NK-92 treated with Interleukin-12 subunit alpha and Interleukin-12 subunit beta, amount 100 ng/mL, for 24 hours (cell line): ENCODE results near the gene PTPRO.

ENCODE experiments used
- DNase-seq: peaks from one replicate; lab custom pipeline; 2025; lab: John Stamatoyannopoulos, UW

The PTPRO gene

DNA sequence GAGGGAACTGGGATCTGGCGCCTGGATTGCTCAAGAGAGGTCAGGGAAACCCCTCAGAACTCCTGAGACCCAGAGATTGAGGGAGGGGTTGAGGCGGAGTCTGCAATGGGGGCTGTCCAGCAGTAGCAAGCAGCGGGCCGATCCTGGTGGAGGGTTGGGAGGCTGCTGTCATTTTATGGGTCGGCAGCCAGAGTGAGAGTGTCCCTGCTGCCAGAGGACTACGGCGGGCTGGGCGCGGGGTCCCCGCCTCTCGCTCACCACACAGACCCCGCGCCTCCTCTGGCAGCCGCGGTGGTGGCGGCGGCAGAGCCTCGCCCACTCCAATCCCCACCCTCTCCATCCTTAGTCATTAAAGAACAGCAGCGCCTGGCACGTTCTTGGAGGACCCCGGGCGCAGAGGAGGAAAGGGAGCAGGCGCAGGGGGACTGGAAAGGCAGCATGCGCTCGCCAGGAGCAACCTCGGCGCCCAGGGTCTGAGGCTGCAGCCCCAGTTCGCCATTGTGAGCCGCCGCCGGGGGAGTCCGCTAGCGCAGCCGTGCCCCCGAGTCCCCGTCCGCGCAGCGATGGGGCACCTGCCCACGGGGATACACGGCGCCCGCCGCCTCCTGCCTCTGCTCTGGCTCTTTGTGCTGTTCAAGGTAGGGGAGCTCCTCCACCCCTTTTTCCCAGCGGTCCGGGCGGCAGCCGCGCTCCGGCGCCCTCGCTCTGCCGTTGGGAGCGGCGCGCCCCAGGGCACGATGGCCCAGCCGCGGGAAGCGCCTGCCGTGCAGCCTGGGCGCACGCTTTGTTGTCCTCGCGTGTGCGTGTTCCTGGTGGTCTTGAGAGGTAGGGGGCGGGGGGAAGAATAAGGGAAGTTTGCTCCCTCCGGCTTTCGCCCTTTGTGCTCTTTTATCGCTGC, at the start of gene PTPRO:
Gene PTPRO (plus strand): TSS at position 345 of the 898 bp plus-strand sequence.
- no peak for DNase-seq

DNA sequence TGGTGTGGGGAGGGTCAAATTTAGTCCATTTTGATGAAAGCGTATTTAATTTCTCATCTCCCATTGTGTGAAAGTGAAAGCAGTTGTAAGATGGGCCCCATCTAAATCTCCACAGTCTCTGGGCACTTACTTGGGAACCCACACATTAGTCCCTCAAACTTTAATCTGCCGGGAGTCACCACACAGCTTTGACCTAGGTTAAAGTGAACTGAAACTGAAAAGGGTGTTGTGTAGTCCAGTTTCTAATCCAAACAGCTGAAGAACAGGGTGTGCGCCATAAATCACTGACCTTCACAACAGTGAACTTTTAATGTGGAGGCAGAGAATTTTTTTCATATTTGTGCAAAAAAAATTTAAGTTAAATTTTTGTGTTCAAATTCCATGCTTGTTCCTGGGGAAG, 48.4 kb upstream of the PTPRO start:
- DNase-seq, result no peak

DNA sequence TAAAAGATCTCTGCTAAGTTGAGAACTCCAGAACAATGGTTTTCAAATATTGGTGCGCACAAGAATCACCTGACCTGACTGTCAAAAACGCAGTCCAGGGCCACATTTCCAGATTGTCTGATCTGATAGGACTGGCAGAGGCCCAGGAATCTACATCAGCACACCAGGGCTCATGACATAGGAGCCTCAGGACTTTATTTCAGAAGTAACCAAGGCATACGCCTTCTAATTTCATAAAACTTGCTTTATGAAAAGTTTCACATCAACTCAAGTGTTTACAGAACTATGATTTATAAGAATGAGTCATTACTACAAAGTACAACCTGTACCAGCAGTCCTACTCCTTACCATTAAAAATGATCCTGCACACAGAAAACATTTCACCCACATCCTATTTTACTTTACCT, 47.7 kb upstream of the PTPRO start:
- no peak for DNase-seq

DNA sequence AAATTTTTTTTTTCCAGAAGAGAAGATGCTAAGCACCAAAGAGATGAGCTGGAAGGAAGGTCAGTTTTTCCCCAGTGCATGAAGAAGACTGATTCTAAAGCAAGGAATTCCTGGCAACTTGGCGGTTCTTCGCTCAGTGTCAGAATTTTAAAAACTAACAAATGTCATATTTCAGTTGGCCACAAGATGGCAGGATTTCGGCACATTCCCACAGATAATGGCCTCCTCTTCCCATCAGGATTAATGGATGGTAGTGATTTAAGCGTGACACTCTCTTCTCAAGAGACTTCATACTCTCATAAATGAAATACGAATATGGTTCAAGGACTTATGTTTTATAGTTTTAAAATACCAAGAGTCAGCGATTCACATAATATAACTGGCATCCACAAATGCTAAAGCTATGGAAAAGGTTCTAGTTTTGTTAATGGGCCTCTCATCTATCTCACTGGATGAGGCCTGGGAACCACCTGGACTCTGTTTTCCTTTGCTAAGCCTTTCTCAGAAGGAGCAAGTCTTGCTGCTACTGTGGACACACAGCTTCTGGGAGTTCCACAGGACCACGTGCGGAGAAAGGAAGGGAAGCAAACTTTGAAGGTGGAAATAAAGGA, 46.1 kb upstream of the PTPRO start:
- DNase-seq, result no peak

DNA sequence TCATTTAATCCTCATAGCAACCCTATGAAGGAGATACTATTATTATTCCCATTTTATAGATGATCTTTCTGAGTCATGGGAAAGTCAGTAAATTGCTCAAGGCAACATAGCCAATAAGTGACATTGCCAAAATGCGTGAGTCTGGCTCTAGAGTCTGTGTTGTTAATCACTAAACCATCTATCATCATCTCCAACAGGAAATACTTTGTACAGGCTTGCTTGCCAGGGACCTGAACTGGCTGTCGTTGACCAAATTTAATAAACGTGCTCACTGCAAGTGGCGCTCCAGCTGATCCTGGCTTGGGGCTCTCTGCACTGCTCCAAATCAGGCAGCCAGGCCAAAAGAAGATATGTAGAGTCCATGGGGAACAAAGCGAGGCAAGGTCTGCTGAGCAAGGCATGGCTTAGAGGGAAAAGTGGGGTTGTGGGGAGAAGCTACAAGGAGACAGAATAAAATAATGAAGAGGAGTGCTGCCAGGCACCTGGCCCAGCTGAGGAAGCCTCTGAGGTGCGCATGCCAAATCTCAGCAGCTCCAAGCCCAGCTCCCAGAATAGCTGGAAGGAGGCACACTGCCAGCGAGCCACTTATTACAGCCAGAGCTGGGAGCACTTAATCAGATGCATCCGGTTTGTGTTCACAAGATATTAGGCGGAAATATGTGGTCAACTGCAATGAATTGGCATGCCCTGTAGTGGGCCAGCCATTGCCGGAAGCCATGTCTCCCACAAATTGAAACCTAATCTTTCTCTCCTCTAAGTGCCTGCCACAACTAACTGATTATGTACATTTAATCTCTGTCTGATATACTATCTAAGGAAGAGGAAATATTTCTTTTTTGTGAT, 43.3 kb upstream of the PTPRO start:
- no peak for DNase-seq

DNA sequence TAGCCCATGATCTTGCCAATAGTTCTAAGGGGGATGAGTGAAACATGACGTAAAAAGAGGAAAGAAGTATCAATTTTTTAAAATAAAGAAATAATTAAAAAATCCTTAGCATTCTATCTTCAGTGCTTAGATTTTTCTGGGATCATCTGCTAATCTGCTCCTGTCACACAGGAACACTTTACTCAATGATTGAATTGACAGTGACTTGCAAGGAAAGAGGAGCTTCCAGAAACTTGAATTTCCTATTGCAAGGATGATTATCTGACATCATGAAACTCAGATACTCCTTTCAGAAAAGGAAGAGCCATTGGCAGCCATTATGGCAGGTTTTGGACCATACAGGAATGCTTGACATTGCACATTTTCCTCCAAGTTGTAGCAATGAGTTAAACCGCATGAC, 41.4 kb upstream of the PTPRO start:
- no peak for DNase-seq

DNA sequence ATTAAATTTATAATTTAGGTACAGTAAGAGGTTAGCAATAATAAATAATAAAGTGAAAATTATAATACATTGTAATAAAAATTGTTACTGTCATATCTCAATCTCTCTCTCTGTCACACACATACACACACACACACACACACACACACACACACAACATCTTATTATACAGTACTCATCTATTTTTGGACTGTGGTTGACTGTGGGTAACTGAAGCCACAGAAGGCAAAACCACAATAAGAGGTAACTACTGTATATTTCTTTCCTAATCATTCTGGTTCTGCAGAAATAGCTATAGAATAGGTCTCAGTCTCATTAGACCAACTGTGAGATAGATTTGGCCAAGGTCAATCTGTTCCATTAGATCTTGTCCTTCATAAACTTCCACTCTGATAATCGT, 33.1 kb upstream of the PTPRO start:
- no peak for DNase-seq

DNA sequence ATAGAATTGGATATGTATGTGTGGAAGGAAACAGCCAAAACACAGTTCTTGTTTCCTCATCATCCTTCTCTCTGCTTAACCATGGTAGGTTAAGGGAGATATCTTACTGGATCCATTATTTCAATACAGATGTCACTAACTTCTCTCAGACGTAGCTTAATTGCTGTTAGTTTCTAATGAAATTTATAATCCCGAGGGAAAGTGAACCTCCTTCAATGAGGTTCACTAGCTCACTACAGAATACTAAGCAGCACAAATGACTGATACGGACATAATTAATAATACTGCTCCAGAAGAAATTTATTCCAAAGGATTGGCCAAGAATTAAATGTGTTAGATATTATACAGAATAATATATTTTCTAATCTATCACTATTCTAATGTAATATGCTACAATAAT, 28.6 kb upstream of the PTPRO start:
- DNase-seq, result no peak

DNA sequence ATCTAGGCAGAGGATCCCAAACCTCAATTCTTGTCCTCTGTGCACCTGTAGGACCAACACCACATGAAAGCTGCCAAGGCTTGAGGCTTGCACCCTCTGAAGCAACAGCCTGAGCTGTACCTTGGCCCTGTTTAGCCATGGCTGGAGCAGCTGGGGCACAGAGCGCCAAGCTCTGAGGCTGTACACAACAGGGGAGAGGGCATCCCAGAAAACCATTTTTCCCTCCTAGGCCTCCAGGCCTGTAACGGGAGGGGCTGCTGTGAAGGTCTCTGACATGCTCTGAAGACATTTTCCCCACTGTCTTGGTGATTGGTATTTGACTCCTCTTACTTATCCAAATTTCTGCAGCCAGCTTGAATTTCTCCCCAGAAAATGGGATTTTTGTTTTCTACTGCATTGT, 22.4 kb upstream of the PTPRO start:
- no peak for DNase-seq

DNA sequence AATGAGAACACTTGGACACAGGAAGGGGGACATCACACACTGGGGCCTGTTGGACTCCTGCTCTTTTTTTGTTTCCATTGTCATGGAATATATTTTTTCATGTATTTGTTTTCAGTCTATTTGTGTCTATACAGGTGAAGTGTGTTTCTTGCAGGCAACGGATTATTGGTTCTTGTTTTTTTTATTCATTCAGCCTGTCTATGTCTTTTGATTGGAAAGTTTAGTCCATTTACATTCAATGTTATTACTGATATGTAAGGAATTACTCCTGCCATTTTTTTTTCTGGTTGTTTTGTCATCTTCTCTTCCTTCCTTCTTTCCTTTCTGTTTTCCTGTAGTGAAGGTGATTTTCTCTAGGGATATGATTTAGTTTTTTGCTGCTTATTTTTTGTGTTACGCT, 18.0 kb upstream of the PTPRO start:
- no peak for DNase-seq

DNA sequence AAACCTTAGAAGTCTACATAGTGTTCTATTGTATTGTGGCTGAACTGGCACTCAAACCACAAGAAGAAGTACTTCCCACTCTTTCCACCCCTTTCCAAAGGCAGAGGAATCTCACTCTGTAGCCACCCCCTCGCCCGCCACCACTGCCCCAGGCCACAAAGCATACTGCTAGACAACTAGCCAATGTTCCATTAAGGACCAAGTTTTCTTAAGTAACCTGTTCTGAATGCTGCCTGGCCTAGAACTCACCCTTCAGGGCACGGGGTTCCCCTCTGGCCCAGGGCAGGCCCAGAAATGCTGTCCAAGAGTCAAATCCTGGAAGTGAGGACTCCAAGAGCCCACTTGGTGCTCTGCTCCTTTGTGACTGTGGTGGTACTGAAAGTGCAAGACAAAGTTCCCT, 15.7 kb upstream of the PTPRO start:
- no peak for DNase-seq

DNA sequence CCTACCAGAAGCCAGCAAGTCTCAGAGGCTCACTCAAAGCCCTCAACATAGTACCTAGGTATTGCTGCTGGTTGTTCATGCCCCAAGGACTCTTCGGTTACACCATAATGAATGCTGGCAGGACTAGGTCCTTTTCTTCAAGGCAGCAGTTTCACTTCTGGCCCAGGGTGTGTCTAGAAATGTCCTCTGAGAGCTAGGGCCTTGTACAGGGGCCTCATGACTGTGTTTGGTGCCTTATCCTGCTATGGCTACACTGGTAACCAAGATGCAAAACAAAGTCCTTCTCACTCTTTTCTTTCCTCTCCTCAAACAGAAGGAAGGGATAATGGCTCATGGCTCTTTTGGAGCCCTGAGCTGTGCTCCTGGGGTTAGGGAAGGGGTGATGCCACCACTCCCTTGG, 15.2 kb upstream of the PTPRO start:
- DNase-seq, result no peak

DNA sequence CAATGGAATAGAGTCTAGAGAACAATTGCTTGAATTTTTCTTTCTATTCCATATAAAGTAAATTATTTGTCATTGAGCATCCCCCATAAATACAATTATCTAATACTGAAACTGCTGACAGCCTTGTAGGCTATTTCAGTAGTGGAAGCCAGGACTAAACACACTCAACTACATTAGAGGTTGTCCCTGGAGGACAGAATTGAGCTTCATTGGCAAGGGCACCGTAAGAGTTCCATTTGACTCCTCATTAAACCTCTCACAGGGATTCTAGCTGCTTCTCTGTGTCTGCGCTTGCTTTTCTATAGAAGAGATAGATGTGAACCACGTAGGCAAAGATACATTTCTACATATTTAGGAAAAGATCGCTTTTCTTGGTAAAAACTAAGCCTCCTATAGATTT, 3.5 kb upstream of the PTPRO start:
- DNase-seq, result no peak

DNA sequence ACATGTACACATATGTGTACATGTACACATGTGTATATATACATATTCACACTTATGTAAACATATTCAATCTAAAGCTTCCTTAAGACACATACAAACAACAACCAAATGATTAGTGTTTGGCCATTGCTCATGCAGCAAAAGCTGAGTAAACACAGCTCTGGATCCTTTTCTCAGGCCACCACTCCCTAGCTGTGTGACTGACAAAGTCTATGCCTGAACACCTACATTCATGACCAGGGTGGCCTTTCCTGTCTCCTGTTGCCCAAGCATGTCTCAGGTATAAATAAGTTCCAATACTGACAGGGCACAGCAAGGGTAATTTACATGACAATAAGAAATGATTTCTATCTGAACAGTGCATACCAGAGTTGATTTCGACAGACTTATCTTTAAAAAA, 1.4 kb upstream of the PTPRO start:
- no peak for DNase-seq

DNA sequence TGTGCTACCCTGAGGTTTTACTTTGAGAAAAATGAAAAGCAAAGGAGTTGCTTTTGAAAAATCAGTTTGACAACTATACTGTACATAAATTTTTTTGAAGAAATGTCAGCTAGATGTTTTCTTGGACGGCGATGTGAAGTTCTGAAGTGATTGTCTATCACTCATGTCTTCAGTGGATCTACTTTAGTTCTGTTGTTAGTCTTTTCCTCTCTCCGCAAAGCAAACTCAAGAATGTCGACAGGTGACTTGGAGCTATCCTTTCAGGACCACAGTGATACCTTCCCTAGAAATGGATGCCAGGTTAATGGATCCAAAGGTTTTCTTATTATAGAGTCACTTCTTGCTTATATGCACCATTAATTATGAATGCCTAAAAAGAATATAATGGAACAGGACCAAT, 1.2 kb downstream of the PTPRO start:
- DNase-seq, result no peak

DNA sequence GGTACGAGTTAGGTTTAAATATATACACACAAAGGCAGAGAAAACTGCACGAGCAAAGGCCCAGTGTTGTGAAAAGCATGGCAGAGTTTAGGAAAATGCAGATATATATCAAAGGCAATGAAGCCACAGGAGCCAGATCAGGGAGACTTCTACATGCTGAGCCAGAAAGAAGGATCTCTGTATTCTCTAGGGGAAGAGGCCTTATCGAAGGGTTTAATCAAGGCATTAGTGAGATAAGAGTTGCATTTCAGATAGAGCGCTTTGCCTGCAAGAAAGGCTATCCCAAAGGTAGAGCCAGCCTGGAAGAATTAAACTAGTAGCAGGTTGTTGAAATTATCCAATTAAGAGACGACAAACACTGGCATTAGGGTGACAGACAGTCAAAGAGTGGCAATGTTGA, 7.6 kb downstream of the PTPRO start:
- no peak for DNase-seq

DNA sequence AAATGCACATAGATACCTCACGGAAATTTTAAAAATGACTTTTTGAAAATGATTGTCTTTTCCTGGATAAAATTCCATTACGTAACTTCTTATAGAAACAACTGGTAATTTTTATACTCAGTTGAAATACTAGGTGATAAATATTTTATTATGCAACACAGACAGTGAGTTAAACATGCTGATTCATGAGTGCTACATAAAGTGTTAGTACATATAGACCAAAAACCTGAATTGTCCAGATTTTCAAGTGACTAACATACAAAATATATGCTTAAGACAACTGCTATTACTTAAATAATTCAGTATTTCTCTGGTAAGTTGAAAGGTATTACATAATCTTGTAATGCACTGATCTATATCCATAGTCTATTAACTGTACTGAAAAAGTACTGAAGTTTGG, 11.9 kb downstream of the PTPRO start:
- DNase-seq, result no peak

DNA sequence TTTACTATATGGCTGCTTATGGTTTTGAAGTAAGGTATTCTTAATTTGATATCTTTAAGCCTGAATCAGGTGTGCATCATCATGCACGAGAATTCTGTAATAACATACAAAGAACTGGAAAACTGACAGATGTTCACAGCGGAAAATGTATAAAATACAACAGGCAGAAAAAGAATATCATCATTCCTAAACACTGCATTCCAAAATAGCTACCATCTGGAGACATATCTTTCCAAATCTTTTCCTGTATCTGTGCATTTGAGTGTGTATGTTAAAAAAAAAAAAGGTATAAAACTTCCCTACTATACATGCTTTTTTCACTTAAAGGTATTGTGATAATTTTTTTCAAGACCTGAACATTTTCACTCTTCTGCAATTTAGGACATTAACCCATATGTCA, 13.7 kb downstream of the PTPRO start:
- no peak for DNase-seq

DNA sequence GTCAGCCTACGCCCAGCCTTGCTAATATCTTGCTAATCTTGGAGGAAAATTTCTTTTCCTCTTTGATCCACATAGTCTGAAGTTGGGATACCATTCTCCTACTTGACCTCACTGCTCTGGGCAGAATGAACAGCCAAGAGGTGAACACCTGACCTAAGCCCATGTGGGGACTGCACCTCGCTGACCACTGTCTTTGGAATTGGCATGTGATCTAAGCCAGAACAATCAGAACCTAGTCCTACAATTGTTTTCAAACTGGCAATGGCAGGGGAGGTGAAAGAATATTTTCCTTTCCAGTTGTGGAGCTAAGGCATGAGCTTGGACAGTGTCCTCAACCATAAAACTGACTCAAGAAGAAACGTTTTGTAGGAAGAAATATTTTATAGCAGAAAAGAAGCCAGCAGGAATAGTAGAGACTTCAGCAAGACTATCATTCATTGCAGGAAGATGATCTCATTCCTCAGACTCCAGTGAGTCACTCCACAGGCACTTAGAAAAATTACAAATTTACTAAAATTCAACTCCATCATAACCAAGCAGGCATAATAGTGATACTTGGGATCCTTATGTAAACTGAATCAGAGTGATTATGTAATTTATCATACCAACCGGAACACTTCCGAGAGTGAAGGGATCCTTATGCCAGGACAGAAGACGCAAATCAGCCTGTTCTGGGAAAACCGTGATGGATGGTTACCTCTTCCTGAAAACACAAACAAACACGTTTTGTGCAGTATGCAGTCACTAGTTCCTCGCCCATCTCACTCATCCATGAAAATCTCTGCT, 14.7 kb downstream of the PTPRO start:
- no peak for DNase-seq

DNA sequence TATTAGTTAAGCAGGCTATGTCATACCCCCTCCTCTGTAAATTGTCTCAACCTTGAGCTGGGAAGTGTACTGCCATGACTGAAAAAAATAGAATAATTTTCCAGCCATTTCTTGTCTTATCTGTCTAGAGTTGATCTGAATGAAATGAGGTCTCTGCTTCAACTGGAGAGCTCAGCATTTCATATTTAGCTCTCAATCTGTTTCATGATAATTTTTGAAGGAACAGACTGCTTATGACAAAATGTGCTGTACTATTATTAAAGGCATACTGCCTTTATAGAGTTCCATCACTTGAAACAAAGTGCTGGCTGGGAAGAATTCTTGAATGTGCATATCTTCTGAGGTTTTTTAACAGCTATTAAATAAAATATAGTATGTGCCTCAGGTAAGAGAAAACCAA, 19.1 kb downstream of the PTPRO start:
- DNase-seq, result no peak

DNA sequence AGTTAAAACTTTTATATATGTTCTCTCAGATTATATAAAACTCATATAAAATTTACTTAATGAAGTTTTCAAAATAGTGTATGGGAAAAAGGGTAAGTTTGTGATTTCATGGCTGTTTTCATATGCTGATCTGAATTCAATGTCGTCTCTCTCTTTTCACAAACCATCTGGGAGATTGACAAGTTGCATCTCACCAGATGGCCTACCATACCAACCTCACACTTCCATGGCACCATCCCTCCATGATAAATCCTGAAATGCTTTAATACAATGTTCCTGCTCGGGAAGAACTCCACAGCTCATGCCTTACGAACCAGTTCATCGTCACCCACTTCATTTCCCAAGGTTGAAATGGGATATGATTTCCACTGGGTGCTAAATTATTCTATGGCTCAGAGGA, 22.3 kb downstream of the PTPRO start:
- DNase-seq, result no peak

DNA sequence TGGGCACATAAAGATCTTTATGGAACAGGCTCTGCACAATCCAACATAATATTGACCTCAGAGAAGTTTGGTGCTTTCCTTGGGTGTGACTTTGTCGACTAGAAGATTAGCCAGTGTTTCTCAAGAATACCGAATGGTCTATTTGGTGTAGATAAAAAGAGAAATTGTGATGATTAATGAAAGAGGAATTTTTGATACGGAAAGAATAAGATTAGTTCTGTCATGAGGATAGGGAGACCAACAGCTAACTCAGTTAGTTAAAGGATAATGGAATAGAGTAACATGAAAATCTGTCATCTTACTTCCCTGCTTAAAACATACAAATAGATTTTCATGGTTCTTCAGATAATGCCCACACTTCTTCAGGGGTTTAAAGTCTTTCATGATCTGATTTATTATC, 24.2 kb downstream of the PTPRO start:
- no peak for DNase-seq
